ENCODE results near the gene MINPP1.

- TF ChIP-seq CTCF (IDR thresholded peaks at IDR 0.05) (no peak), POLR2A (IDR thresholded peaks at IDR 0.05) (no peak)
Observed at GRCh38 chr10:87558333-87558732, 53.6 kb downstream of the MINPP1 start.
